Neural progenitor cell (in vitro differentiated cells): ENCODE measurements around the gene LGALS8.

ENCODE experiments used
- EZH2 ChIP-seq: fragments of 200-600 bp; sonication (generic); IDR thresholded peaks from 2 replicates; pipeline ENCODE4 v1.6.1; 2017; ENCODE audit warnings: antibody characterized with exemption, mild to moderate bottlenecking, moderate library complexity
- TF ChIP-seq, protein P1 (sequence below): fragments of 200-600 bp; sonication (generic); IDR thresholded peaks from 2 replicates; pipeline ENCODE4 v1.5.1; 2017; ENCODE audit warnings: antibody characterized with exemption, mild to moderate bottlenecking

DNA sequence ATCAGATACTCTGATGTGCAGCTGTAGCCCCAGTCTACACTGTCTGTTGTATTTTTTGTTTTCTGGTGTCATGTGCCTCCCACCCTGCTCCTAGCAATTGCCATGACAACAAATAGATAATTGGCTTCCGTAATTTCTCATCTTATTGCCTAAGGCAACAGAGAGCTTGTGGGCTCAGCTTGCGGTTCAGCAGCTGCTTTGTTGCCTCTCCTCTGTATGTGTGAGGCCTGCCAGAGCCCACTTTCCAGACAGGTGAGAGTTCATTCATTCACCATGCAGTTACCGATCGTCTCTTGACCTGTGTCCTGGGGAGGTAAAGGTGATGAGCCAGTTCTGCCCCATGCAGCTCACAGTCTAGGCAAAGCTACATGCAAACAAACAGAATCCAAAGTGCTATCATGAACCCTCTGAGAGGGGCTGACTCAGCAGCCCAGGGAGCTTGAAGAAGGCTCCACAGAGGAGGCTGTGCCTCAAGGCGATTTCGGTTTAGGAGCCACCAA, 11.9 kb downstream of the LGALS8 start:
- TF ChIP-seq, protein P1, sequence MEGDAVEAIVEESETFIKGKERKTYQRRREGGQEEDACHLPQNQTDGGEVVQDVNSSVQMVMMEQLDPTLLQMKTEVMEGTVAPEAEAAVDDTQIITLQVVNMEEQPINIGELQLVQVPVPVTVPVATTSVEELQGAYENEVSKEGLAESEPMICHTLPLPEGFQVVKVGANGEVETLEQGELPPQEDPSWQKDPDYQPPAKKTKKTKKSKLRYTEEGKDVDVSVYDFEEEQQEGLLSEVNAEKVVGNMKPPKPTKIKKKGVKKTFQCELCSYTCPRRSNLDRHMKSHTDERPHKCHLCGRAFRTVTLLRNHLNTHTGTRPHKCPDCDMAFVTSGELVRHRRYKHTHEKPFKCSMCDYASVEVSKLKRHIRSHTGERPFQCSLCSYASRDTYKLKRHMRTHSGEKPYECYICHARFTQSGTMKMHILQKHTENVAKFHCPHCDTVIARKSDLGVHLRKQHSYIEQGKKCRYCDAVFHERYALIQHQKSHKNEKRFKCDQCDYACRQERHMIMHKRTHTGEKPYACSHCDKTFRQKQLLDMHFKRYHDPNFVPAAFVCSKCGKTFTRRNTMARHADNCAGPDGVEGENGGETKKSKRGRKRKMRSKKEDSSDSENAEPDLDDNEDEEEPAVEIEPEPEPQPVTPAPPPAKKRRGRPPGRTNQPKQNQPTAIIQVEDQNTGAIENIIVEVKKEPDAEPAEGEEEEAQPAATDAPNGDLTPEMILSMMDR = no peak
- TF ChIP-seq EZH2 = no peak
